8988T (cell line): Measurements from ENCODE around the gene AKT2.
A peak's percentile ranks its signal among the peaks of the same experiment; 100 is the strongest.
"Not testable (repeated sequence)": the region's sequence is repeated elsewhere in the genome, so short reads cannot be mapped to it uniquely, and the experiment has no call there.

Experiments used
- DNase-seq: peaks from one replicate; pipeline ENCODE4 v3.0.0; 2011

AKT2 gene

DNA sequence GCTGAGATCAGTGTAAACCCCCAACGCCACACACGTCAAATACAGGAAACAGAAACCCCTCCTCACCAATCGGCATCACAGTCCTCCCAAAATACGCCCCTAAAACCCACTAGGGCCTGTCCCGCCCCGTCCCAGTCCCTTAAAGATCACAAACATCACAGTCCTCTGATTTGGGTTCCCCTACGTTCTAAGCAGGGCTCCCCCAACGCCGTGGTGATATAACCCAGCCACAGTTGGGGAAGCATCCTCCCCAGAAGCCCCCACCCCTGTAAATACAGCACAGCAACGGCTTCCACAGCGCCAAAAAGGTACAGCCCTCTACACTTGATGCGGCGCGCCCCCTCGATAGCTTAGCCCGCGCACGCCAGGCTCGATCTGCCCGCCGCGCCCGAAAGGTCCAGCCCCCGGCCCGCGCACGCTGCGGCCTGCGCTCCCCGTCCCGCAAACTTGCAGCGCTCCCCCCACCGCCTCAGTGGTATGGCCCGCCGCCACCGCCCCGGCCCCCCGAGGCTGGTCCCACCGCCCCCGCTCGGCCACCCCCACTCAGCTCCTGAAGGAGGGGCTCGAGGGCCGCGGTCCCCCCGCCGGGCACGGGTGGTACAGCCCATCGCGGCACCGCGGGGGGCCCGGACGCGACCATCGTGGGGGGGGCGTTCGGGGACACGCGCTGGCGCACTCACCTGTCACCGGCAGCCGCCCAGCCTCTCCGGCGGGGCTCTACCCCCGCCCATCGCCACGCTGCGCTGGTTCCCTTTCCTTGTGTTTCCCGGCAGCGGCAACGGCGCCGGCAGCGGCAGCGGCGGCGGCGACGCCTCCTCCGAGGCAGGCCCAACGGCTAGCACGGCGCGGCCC is at the start of gene AKT2:
Gene AKT2, minus strand, starts transcription at position 845 of the 852 bp plus-strand sequence. CDS start 20,078 bp downstream, outside the sequence.
- DNase-seq = peak; percentile 55

DNA sequence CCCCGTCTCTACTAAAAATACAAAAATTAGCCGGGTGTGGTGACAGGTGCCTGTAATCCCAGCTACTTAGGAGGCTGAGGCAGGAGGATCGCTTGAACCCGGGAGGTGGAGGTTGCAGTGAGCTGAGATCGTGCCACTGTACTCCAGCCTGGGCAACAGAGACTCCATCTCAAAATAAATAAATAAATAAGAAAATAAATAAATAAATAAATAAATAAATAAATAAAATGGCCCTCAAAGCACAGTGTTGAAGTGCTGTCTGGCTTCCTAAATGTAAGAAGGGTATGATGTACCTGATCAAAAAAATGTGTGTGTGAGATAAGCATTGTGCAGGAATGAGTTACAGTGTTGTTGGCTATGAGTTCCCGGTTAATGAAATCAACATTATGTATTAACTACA is 47.9 kb upstream of the AKT2 start:
- not testable (repeated sequence) for DNase-seq

DNA sequence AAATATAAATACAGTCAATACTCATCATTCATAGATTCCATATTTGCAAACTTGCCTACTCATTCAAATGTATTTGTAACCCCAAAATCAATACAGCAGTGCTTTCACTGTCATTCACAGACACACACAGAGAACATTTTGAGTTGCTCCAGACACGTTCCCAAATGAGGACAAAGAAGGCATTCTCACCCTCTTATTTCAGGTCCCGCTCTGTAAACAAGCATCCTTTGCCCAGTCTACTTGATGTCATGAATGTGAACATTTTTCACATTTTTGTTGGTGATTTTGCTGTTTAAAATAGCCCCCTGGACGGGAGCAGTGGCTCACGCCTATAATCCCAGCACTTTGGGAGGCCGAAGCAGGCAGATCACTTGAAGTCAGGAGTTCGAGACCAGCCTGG is 47.5 kb upstream of the AKT2 start:
- no peak for DNase-seq

DNA sequence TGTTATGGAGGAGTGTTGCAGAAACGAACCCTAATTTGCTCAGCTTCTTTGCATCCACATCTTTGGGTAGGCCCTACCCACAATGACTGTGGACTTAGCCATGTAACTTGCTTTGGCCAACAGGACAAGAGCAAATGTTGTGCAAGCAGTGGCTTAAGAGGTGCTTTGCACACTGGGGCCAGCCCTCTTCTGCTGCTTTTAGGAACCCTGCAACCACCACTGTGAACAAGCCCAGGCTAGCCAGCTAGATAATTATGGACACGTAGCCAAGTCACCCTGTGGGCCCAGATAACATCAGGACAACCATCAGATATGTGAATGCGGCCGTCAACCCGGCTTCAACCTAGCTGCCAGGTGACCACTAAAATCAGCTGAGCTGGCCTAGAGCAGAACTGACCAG is 45.9 kb upstream of the AKT2 start:
- DNase-seq = no peak

DNA sequence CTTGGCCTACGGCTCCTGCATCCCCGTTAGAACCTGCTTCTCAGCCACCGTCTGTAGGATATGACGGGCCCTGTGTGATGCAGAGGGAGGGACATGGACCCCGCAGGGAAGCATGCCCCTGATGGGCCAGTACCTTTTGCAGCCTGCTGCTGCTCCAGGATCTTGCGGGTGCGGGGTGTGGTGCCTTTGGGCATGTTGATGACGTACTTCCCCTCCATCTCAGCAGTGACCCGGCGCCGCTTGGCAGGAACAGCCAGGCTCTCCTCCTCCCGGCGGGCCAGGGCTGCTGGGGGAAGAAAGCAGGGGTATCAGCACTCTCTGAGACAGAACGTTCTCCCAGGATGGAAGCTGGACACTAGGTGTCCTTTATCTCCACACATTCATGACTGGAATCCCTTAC is 41.1 kb upstream of the AKT2 start:
- DNase-seq = no peak

DNA sequence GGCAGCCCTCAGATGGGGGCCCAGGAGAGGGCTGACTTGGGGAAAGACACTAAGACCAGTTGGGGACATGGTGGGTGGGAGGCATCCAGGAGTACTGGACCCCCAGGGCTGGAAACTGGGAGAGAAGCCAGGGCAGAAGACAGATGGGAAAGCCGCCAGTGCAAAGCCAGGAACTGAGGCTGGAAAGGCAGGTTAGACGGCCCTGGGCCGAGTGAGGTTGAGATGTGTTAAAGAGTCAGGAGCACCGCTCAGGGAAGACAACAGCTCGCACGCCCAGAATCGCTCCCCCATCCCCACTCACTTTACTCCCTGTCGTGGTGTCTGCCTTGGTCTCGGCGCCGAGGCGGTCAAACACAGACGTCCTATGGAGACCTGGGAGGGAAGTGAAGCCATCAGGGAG is 38.6 kb upstream of the AKT2 start:
- DNase-seq = no peak

DNA sequence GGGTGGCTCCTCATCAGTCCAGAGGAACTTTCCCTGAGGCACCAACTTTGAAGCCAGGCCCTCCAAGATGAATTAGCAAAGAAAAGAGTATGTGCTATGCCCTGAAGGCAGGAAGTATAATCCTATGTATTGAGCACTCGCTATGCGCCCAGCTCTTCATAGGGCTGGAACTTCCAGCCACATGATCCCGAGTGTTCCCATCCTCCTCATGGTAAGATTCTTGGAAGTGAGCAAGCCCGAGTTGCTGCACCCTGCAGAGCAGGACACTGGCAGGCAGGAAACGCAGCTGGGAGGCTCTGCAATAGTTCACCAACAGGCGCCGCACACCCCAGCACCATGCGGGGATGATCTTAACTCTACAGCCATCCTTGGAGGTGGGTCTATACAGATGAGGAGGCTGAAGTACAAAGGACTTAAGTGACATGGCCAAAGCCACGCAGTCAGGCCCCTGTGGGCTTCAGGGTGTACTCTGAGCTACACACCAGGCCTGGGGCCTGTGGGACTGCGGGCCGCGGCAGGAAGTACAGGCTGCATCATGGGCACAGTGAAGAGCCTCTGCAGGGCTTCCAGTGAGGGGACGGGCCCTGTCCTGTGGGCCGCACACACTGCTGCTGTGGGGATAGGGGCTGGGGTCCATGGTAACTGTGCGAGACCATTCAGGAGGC is 37.9 kb upstream of the AKT2 start:
- no peak for DNase-seq

DNA sequence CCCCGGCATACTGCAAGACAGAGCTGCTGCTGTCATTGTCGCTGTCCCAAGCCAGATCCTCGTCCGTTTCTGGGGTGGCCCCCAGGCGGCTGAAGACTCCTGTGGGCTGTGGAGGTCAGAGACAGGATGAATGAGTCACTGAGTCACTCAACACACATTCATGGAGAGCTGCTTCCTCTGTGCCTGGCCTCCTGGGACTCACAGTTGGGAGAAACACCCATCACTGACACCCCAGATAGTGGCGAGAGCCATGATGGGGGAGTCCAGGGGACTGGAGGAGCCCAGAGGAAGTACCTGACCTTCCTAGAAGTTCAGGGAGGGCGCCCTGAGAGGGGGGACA is 37.1 kb upstream of the AKT2 start:
- DNase-seq = no peak

DNA sequence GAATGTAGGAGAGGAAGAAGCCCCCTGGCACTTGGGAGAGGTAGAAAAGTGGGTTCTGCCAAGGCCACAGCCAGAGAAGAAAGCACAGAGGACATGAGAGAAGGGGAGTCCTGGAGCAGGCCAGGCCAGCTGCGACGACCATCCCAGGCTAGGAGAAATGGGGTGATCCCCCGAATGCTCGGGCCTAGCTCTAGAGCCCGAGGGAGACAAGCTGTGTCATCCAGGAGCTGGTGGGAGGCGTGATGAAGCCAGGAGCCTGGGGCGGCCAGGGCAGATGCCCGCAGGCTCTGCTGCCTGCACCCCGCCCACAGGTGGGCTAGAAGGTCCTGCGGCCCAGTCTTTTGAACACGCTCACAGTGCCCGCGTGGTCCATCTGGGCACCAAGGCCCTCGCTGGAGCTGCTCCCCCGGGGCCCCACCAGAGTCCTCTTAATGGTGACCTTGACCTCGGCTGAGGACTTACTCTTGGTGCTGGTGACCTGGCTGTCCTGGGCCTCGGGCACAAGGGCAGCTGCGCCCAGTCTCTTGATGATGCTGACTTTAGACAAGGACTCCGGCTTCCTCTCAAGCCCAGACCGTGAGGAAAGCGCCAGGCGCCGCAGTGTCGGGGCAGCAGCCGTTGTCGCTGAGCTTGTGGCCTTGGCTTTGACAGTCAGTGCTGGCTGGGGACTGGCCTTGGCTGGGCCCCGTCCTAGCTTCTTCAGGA is 36.6 kb upstream of the AKT2 start:
- no peak for DNase-seq

DNA sequence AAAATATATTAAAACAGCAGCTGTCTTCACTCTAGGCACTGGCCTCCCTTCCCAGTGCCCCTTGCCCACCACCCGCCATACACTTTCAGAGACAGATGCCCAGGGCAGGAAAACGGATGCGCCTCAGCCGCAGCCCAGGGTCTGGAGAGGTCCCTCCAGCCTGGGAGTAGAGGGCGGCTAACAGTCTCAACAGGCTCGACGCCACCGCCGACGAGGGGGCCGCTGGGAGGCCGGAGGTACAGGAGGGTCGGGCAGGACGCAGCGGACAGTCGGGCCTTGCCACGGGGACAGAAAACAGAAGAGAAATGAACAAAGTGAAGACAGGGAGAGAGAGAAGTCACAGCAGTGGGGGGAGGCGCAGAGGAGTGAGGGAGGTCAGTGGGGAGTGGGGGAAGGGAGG is 35.9 kb upstream of the AKT2 start:
- DNase-seq = no peak

DNA sequence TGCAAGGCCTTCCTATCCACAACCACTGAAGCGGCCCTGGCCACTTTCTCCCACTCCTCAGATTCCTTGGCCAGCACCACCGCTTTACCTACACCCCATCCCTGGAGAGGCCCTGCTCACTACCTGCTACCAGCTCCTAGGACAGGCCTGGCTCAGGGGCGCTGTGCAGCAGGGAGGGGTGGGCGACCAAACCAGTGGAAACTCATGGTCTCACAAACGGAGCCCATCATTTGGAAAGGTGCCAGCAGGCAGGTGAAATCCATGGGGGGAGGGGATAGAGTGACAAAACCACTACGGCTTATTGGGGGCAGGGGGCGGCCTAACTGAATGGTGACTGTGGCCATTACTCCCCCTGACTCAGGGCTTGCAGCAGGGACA is 35.4 kb upstream of the AKT2 start:
- DNase-seq = no peak

DNA sequence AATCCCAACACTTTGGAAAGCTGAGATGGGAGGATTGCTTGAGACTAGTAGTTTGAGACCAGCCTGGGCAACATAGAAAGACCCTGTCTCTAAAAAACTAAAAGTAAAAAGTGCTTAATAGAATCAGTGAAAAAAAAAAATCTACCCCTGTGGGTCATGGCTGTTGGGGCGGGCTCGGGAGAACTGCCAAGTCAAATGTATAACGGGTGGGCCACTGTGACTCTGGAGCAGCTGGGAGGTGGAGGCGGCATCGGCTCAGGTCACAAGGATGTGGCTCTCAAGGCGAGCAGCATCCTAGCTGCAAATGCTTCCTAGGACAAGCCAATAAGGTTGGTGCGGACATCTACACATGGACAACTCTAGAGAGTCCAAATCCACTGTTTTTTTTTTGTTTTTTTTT is 32.2 kb upstream of the AKT2 start:
- DNase-seq = no peak

DNA sequence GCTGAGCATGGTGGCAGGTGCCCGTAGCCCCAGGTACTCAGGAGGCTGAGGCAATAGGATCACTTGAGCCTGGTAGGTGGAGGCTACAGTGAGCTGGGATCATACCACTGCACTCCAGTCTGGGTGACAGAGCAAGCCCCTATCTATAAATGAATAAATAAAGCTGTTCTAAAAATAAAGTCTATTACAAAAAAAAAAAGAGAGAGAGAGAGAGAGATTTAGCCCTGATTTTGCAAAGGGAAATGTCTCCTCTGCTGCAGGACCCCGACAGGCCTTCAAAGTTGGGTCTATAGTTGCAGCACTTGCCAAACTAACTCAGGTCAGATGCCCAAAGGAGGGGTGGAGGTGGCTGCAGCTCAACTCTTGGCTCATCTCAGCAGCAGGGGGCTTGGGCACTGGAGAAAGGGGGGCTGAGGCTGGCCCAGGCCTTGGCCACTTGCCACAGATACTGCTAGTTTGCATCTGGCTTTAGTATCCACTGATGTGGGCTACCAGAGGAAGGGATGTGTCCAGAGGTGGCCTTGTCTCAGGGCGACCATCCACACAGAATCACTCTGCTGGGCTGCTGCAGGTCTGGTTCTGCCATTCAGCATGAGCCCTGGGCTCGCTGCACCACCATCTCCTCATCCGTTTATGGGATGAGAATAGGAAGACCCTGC is 30.8 kb upstream of the AKT2 start:
- DNase-seq = no peak

DNA sequence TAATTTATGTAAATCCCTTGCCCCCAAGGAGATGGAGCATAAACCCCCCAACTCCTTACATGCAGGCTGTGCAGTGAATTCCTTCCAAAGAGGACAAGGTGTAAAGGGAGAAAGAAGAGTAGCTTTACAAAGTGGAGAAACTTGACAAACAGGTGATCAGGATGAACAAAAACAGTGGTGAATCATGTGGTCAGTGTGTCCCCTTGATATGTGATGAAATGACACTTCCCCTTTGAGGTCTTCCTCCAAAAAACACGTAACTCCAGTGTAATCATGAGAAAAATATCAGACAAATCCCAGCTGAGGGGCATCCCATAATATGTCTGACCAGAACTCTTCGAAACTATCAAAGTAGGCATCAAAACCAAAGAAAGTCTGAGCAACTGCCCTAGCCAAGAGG is 29.5 kb upstream of the AKT2 start:
- DNase-seq = no peak

DNA sequence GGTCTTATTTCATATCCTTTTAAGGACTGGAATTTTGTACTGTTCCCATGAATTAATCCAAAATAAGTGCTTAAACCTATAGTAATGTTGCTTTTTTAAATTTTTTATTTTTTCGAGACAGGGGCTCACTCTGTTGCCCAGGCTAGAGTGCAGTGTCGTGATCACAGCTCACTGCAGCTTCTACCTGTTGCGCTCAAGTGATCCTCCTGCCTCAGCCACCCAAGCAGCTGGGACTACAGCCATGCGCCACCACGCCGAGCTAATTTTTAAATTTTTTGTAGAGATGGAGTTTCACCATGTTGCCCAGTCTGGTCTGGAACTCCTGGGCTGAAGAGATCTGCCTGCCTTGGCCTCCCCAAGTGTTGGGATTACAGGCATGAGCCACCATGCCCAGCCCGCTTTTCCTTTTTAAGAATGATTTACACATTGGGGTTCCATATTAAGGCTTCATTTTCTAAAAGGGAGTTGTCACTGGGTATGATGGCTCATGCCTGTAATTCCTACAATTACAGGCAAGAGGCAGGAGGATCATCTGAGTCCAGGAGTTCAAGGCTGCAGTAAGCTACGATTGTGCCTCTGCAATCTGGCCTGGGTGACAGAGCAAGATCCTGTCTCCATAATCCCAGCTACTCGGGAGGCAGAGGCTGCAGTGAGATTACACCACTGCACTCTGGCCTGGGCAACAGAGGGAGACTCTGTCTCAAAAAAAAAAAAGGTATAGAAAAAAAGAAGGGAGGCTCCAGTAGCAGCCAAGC is 28.3 kb upstream of the AKT2 start:
- DNase-seq = no peak

DNA sequence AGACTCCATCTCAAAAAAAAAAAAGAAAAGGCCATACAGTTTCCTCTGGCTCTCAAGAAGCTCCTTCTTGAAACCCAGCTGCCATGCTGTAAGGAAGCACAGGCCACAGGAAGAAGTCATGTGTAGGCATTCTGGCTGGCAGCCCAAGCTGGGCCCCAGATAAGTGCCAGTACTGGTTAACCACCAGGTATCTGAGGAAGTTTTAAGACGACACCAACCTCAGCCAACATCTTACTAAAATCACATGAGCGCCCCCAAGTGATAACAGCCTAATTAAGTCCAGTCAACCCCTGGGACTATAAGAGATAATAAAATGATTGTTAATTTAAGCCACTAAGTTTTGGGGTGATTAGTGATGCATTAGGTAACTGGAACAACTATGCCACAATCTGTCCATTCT is 27.4 kb upstream of the AKT2 start:
- no peak for DNase-seq

DNA sequence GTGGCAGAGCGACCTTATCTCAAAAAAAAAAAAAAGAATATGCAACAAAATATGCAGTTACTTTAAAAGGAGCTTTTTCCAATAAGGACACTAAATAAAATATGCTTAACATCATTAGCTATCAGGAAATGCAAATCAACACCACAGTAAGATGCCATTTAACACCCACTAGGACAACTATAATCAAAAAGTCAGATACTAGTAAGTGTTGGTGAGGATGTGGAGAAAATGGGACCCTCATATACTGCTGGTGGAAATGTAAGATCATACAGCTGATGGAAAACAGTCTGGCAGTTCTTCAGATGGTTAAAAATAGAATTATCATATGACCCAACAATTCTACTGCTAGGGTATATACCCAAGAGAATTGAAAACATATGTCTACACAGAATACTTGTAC is 24.5 kb upstream of the AKT2 start:
- DNase-seq = no peak

DNA sequence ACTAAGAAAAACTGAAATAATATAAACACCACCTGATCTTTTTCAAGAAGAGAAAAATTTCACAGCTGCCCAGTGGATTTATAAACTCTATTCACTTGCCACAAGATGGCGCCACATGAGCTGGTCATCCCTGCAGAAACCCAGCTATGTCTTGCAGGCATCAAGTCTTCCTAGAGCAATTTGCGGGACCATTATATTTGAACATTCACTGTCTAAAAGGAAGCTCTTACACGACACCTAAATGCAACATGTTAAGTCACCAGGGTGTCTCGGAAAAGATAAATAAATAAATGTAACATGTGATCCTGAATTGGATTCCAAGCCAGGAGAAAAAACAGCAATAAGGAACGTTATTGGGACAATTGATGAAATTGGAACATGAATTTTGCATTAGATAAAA is 20.3 kb upstream of the AKT2 start:
- peak; percentile 52 for DNase-seq

DNA sequence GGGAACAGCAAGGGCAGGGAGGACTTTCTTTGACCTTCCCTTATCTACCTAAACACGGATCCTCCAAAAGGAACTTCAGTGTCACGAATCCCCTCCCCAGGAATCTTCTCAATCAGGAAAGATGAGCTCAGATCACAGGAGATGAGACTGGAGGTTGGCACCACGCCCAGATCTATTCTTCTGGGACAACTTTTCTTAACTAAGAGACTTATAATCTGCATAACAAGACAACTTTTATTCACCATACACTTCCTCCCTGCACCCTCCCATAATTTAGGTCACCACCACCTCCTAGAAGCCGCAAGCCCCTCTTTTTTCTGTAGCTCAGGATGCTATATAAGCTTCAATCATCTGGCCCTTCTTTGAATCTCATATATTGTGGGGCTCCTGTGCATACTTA is 19.2 kb upstream of the AKT2 start:
- DNase-seq = no peak

DNA sequence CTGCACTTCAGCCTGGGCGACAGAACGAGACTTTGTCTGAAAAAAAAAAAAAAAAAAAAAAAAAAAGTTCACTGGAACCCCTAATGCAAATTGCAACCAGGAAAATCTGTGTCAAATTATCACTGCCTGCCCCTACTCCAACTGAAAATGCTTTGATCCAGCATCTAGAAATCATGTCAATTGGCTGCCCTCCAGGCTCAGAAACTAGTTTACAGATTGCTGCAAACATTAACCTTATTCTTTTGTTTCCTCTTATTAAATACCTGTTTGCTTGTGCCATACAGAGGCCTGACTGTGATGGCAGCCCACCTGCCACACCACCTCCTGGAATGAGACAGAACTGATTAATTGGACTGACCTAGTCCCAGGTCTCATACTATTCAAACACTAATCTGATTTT is 18.6 kb upstream of the AKT2 start:
- DNase-seq = no peak

DNA sequence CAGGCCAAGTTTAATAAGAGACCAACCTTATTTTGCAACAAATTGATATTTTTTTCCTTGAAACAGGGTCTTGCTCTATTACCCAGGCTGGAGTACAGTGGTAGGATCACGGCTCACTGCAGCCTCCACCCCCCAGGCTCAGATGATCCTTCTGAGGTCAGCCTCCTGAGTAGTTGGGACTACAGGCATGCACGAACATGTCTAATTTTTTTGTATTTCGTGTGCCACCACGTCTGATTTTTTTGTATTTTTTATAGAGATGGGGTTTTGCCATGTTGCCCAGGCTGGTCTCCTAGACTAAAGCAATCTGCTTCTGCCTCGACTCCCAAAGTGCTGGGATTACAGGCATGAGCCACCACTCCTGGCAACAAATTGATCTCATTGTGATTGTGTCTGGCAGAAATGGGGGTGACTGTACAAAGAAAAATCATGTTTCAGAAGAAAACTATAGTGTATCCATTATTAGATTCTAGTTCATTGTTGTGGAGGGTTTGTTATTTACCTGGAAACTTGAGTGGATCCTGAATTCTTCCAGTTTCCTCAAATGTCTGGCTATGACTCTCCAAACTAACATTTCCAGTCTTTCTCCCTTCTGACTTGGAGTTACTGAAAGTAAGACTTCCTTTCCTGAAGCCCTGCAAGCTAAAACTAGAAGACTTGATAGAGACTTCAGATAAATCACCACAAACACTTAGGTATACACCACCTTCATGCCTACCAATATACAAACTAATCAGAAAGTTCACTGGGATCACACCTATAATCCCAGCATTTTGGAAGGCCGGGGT is 17.3 kb upstream of the AKT2 start:
- no peak for DNase-seq

DNA sequence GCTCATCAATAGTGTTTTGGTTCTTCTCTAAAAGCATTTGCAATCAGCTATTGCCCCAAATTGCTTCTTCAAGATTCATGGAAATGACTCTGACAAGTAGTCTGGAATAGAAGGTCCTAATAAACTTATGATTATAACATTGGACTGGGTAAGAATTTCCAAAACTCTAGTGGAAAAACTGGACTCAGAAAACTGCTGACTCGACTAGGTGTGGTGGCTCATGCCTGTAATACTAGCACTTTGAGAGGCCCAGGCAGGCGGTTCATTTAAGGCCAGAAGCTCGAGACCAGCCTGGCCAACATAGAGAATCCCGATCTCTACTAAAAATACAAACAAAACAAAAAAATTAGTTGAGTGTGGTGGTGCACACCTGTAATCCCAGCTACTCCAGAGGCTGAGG is 15.5 kb upstream of the AKT2 start:
- DNase-seq = no peak
